ENCODE measurements around the gene SYNJ2BP.
"Not testable (repeated sequence)": the region's sequence is repeated elsewhere in the genome, so short reads cannot be mapped to it uniquely, and the experiment has no call there.

The SYNJ2BP gene

DNA sequence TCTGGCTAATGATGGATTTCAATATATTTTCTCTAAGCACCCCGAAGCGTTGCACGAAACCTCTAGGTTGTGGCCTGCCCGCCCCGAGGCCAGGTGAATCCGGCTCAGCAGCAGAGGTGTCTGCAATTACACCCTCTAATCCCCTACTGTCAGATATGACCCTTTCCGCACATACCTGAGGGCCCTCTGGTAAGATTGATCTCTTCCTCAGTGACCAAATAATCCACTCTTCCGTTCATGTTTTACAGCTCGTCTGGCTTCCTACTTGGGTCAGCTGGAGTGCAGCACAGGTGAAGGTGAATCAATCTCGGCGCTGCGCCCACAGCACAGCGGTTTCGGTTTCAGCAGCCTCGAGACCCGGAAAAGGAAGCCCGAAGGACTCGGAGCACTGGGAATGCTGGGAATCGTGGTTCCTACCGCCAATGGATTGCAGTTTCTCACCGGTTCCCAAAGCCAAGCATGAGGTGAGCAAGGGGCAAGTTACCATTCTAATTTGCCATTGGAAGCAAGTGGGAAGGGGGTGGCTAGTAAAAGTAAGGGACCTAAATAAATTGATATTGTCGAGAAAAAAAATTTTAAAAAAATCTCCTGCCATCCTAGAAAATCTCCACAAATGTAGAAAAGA lies at the start of gene SYNJ2BP:
Gene SYNJ2BP (minus strand): TSS at position 366 of the 625 bp plus-strand sequence. CDS start 127 bp downstream, at position 239.
- DNase-seq, result no peak

DNA sequence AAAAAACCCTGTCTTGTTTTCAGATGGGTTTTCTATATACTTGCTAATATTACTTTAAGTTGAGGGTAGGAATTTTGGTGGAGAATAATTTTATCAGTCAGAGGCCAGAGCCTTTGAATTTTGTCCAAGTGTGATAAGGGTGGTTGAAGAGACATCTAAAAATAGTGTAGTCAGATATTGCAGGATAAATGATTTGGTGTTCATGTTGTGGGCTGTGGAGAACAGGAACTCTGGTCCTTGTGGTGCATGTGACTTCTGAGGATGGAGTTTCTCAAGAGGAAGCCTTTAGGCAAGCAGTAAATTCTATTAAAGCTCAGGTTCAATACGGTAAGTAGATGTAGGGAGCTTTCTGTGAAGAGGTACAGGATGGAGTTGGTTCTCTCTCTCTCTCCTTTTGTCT lies 37.8 kb upstream of the SYNJ2BP start:
- no peak for DNase-seq

- DNase-seq, result no peak
These were observed 35.0 kb upstream of the SYNJ2BP start, which contains the start of gene ADAM21 for GRCh38 chr14:70451874-70452273. TSS of gene ADAM21 (plus strand) at chr14:70452174. CDS start at chr14:70457500, 5,326 bp downstream.

GRCh38 chr14:70448633-70449340 lies 31.9 kb upstream of the SYNJ2BP start:
- no peak for DNase-seq

GRCh38 chr14:70442750-70443149 lies 25.9 kb upstream of the SYNJ2BP start:
- no peak for DNase-seq

- DNase-seq, result no peak
These were observed 24.8 kb upstream of the SYNJ2BP start for GRCh38 chr14:70441641-70442040.

- no peak for DNase-seq
These were observed 20.0 kb upstream of the SYNJ2BP start for GRCh38 chr14:70436867-70437266.

DNA sequence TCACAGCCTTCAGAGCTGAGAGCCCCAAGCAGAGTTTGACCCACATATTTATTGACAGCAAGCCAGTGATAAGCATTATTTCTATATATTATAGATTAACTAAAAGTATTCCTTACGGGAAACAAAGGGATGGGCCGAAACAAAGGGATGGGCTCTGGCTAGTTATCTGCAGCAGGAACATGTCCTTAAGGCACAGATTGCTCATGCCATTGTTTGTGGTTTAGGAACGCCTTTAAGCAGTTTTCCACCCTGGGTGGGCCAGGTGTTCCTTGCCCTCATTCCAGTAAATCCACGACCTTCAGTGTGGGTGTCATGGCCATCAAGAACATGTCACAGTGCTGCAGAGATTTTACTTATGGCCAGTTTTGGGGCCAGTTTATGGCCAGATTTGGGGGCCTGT lies 9.7 kb upstream of the SYNJ2BP start:
- not testable (repeated sequence) for DNase-seq

GRCh38 chr14:70425354-70425753 lies 8.5 kb upstream of the SYNJ2BP start:
- no peak for DNase-seq

- no peak for DNase-seq
These were observed 5.6 kb upstream of the SYNJ2BP start for GRCh38 chr14:70422538-70422937.

DNA sequence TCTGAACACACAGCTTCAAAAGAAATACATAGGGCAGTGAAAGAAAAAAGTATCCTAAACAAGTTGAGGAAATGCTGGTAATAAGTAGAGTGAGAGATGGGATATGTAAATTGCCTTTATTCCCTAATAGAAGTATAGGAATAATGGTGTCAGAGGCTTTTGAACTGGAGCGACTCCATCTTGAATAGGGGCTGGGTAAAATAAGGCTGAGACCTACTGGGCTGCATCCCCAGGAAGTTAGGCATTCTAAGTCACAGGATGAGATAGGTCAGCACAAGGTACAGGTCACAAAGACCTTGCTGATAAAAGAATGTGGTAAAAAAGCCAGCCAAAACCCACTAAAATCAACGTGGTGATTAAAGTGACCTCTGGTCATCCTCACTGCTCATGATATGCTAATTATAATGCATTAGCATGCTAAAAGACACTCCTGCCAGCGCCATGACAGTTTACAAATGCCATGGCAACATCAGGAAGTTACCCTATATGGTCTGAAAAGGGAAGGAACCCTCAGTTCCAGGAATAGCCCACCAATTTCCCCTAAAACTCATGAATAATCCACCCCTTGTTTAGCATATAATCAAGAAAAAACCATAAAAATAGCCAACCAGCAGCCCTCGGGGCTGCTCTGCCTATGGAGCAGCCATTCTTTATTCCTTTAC lies 2.5 kb upstream of the SYNJ2BP start:
- DNase-seq, result not testable (repeated sequence)

DNA sequence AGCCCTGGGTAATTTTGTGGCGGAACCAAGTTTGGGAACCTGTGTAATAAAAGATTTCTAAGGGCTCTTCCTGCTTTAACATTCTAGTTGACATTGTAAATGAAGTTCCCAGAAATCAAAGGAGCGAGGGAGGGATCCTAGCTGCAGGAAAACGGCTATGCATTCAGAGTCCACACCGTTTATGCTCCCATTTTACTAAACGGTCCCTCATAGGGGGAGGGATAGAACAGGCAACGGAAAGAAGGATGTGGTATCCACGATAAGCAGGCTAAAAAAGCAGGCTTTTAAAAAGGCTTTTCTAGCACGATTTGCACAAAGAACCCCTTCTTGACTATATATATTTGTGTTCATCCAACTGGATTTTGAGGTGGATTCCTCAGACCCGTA lies 559 bp downstream of the SYNJ2BP start:
- no peak for DNase-seq

DNA sequence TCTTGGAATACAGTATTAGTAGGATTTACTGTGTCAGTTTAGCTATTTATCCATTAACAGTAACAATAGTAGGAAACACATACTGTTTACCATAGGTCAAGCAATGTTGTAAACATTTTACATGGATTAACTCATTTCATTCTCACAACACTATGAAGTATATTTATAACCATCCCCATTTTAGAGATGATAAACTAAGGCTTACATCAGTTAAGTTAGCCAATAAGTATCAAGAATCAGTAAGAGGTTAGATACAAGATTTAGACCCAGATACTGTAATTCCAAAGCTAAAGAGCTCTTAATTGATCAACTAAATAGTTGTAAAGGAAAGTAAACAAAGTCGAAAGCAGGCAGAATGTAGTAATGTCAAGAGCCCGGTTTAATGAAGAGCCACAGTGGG lies 1.1 kb downstream of the SYNJ2BP start:
- DNase-seq, result no peak

DNA sequence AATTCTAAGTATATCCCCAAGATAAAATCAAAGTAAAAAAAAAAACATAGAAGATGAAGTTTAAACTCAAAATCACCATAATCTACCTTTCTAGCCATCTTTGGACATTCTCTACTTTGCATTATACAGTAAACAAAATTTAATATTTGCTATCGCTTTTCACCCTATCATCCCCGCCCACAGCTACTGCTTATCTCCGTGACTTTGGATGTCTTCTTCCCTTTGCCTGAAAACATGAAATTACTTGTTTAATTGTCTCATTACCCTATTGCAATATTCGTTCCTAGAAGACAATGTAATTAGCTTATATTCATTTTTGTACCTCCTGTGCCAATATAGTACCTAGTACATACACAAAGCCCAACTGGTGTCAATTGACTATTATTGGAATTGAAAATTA lies 9.3 kb downstream of the SYNJ2BP start:
- no peak for DNase-seq

DNA sequence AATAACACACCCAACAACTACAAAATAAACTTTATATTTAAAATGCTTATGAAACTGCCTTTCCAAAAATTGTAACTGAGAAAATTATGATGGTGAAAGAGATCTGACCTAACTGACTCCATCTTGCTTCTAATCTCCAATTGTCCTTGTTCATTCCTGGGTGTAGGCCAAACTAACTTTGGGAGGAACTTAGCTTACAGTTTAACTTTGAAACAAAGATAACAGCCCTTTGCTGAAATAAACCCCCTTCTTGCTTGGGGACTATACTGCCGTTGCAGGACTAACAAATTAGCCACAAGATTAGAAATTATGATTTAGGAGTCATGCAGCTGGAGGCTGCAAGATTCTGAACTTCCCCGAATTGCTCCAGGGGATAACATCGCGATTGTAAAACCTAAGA lies 10.7 kb downstream of the SYNJ2BP start:
- DNase-seq, result not testable (repeated sequence)

DNA sequence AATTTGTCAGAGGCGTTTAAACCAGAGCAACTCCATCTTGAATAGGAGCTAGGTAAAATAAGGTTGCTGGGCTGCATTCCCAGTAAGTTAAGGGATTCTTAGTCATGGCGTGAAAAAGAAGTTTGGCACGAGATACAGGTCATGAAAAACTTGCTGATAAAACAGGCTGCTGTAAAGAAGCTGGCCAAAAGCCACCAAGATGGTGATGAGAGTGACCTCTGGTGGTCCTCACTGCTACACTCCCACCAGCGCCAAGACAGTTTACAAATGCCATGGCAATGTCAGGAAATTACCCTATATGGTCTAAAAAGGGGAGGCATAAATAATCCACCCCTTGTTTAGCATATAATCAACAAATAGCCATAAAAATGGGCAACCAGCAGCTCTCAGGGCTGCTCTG lies 13.6 kb downstream of the SYNJ2BP start:
- DNase-seq, result not testable (repeated sequence)

- DNase-seq, result no peak
These were observed 15.2 kb downstream of the SYNJ2BP start for GRCh38 chr14:70401643-70402042.

DNA sequence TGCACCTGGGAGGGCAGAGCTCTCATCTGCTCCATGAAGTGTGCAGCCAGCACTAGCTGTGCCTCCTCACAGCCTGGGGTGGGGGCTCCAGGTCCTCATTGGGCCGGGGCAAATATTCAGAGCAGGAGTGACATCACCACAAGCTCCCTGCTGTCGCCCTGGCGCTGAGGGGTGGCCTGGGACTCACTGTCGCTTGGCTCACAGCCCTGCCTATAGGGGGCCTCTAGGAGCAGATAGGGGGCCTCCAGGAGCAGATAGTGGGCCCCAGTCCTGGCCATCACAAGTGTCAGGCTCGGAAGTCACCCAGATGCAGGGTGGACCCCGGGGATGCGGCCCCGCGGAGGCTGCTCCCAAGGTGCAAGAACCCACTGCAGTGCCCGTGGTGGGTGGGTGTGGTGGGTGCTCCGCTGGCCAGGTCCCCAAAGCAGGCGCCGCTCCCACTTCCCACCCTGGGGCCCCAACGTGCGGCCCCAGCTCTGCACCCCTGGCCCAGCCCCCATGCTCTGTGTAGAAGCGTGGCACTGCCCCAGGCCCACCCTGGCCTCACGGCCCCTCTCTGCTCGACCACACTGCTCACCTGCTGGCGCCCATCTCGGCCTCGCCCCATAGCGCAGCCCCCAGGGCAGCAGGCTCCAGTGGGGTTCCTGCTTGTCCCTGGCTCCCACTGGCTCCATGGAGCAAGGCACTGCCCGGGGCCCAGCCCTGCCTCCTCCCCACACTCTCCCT lies 18.0 kb downstream of the SYNJ2BP start:
- DNase-seq, result no peak

DNA sequence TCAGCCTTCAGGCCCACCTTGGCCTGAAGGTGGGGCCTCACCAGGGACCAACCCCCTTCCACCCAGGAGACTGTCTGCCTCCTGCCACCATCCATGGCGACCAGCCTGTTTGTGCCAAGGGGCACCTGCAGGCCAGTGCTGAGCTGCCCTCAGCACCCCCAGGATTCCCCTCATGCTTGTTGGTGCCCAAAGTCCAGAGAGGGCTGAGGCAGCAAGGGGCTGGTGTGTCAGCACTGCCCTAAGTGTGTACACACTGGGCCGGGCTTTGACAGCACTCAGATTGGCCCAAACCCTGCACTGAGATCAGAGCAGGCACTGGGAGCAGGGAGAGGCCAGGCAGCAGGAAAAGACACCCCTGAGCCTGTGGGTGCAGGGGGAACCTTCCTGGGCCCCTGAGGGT lies 18.6 kb downstream of the SYNJ2BP start:
- DNase-seq, result no peak

DNA sequence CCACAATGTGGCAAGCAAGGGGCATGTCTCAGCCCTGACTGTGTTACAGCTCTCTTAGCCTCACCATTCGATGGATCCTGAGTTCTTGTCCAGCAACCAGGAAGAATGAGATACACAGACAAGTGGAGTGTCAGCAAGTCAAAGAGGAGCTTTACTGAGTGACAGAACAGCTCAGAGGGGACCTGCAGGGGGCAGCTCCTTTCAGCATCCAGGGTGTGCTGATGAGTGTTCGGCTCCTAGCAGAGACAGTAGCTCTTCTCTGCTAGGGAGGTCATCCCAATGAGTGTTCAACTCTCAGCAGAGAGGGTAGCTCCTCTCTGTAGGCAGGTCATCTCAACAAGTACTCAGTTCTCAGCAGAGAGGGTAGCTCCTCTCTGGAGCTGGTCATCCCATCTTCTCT lies 19.1 kb downstream of the SYNJ2BP start:
- no peak for DNase-seq

DNA sequence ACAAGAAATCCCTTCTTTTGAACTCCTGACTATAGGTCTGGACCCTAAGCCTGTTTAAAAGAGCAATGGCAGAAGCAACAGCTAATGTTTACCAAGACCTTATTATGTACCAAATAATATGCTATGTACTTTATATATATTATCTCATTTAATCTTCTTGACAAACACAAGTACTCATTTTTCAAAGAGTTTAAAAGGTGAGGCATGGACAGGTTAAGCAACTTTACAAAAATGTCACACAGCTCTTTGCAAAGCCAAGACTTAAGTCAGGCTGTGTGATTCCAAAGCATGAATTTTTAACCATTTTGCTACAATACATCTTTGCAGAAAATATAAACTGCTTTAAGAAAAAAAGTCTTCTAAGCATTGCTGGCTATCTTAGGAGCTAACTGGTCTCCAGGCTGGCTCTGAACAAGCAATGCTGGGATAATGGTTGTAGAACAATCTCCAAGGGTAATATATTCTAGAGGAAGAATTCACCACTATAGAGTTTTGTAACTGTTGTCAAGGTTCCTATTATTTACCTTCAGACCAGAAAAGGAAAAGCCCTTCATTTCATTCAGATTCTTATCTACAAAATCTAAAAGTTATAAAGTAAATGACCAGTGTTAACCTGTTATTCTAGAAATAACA lies 22.1 kb downstream of the SYNJ2BP start:
- no peak for DNase-seq

DNA sequence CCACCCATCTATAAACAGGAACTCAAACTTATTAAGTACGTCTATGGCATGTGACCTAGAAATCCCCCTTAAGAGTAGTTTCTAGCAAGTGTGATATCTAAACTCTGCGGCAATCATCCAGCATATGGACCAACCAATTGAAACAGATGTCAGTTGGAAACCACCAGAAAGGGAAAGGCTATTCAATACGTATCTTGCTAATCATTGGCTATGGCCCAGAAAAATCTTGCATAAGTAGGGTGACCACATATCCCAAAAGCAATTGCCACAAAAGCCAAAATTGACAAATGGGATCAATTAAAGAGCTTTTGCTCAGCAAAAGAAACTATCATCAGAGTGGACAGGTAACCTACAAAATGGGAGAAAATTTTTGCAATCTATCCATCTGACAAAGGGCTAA lies 24.2 kb downstream of the SYNJ2BP start:
- no peak for DNase-seq

Data from SIG-M5 (cell line).